DMS53 treated with DMSO at 0.1 percent for 48 hours (cell line): Measurements from ENCODE around the gene SSR2.

ENCODE experiments used
- DNase-seq: peaks from one replicate; lab custom pipeline; 2025; ENCODE audit not compliant: unreplicated experiment; lab: John Stamatoyannopoulos, UW

Gene SSR2

DNA sequence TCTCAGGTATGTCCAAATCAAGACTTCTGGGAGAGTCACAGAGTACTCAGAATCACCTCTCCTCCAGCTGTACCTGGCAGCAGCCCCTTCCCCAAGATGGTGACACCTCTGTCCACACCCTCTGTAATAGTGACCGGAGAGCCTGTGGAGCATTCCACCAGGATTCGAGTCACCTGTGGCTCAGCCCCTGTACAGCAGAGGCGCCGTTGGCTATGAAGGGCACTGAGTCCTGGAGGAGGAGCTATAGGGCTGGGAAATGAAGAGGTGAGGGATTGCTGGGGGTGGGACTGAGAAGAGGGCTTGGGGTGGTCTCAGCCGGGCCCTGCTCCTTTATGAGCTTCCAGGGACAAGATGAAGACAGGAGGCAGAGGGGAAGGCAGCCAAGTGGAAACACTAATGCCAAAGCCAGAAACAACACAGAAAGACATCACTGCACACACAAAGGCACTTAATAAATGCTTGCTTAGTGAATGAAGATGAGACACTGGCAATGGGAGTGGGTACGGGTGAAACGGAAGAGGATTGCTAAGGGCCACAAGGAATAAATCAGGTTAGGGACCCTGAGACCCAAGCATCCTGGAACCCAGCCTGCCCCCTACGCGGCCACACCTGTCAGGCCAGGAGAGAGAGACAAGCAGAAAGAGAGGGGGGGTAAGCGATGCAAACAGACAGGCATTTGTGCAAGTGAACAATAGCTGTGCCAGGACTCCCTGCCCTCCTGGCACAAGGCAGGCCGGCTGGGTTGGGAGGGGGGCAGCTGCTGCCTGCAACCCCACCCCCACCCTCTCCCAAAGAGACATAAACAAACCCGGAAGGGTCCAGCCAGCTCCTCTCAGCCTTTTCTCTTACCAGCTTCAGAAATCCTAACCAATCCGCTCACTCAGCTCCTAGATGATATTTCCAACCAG, 46.3 kb downstream of the SSR2 start:
- DNase-seq: no peak

GRCh38 chr1:155973723-155974122, 47.0 kb downstream of the SSR2 start:
- DNase-seq: no peak

DNA sequence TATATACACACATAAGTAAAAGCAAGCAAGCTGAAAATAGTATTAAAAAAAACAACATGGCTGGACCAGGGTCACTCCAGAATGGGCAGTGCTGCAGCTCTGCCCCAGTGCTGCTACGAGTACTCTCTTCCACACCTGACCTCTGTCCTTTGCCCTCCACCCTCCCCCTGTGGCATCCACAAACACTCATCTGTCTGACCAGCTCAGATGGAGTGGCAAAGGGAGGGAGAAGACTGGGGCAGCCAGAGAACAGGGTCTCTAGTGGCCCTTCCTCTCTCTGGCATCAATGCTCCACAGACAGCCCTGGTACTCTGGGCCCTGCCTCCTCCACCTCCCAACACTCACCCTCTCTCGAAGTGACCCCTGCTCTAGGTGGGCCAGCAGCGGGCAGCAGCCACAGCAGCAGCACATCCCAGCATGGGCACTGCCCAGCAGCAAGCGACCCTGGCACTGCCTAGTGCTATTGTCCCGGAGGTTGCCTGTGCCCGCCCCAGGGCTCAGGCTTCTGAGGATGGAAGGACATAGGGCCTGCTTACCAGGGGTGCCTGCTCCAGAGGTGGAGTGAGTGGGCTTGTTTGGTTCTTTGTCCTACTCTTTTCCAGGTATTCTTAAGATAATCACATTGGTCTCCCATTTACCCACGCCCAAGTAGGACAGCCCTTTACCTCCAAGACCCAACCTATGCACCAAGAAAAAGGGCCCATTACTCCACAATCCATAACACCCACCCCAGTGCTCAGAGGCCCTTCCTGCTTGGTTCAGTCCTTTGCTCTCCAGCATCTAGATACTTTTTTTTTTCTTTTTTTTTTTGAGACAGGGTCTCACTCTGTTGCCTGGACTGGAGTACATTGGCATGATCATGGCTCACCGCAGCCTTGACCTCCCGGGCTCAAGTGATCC, 48.6 kb downstream of the SSR2 start:
- no peak for DNase-seq

DNA sequence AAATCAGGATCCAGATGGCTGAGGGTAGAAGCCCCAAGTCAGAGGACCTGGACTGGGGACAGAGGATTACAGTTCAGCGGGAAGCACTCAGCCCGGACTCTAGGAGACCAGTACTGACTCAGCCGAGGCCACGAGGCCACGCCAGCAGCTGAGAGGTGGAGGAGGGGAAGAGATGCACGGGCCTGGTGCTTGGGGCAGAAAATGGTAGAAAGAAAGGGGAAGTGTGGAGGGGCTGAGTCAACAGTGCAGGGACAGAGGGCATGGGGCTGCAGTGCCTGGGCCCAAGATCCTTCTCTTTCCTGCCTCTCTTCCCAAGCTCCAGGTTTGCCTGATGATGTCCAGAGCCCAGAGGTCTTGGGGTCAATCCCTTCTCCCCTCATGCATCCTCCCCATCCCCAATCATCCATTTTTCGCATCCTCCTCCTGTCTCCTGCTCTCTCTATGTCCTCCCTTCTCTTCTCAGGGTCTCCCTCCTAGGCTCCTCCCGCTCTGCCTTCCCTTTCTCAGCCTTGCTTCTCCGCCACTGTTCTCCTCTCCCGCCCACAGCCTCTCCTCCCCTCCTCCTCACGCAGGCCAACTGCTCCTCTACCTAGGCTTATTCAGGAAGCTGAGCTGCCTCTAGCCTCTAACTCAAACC, 50.1 kb downstream of the SSR2 start:
- no peak for DNase-seq

DNA sequence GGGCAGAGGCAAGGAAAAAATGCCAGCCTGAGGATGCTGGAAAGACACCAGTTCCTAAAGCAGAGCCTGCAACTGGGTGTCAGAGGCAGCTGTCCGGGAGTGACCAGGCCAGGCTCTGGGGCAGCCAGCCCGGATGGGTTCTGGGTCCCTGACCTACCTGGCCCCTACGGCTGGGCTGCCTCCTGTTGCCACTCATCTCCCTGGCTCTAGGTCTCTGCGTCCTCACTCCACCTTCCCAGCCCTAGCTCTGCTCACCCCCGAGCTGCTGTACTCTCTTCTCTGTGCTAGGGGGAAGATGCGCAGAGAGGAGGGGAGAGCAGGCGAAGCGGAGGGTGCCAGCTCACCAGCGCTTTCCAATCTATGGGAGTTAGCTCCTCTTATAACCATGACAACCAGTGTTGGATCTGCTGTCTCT, 51.4 kb downstream of the SSR2 start:
- DNase-seq: no peak

DNA sequence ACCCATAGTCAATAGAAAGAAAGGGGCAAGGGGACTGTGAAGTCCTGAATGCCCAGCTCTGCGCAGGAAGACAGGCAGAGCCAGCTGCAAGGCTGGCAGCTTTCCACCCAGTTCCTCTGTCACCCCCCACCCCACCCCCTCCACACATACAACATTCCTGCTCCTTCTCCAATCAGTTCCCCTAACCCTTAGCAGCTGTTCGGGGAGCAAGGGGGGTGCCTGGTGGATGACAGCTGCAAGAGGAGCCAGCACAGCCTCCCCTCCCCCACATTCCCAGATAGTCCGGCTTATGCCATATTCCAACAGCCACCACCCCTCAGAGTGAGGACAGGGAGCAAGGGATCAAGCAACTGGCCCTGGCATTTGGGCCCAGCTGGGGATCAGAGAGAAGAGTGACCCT, 52.1 kb downstream of the SSR2 start:
- DNase-seq: no peak

DNA sequence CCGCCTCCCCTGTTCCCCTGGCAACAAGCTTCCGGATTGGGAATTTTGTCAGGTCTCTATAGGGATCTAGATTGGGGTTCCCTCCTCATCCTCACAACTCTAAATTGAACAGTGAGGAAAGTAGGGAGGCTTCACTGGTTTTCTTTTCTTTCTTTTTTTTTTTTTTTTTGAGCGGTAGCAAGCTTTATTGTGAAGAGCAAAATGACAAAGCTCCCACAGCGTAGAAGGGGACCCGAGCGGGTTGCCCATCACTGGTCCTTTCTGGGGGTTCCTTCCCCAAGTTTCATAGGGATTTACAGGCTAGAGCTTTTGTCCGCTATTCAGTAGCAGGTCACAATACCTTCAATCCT, 52.7 kb downstream of the SSR2 start:
- DNase-seq: no peak

DNA sequence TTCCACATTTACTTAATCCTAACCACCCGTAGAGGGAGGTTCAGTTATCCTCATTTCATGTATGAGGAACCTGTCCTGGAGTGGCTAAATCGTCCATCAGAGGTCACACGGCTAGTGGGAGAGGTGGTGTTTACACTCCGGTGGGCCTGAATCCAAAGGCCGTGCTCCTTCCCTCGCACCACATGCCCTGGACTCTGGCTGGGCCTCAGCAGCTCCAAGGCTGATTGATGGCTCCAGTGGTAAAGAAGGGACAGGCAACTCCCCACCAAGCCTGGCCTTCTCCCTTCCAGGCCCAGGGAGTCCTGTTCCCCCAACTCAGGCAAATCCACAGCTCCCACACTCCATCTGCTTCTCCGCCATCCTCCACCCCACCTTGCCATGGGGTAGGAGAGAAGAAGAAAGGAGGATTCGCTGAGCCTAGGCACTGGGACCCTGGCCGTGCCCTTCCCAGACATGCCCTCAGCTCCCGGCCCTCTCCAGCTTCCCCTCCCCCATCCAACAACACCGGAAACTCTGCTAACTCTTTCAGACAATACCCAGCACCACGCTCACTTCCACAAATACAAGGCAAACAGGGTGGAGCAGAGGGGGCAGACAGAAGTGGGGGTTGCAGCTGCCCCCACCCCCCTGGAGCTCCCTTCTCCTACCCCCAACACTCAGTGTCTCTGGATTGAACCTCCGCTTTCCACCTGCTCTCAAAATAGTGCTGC, 53.3 kb downstream of the SSR2 start:
- DNase-seq: no peak

- DNase-seq: no peak
These were observed 54.0 kb downstream of the SSR2 start for GRCh38 chr1:155966750-155967149.

- DNase-seq: no peak
These were observed 54.6 kb downstream of the SSR2 start for GRCh38 chr1:155966135-155966534.

GRCh38 chr1:155964193-155964592, 56.6 kb downstream of the SSR2 start:
- no peak for DNase-seq

DNA sequence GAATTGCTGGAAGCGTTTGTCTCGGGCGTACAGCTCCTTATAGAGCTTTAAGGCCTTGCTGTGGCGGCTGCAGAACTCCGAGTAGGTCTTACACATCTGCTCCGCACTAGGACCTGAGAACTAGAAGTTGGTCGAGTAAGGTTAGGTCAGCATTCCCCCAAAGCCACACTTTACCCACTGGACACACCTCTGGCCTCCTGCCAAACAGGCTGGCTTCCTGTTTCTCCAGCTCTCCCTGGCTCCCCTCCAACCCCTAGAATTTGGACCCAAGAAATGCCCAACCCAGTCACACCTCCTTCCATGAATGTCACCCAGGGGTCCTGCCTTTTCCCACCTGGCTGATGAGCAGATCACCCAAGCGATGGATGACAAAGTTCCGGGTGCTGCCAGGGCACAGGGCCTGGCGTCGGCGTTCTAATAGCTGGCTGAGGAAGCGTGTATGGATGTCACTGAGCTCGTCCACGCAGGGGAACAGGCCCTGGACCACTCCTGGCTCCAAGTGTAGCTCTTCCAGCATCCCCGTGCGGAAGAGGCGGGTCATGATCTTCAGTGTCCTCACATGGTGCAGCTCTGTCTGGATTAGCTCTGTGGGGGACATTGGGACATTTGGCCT, 58.0 kb downstream of the SSR2 start:
- no peak for DNase-seq

GRCh38 chr1:155961937-155962336, 58.8 kb downstream of the SSR2 start:
- DNase-seq: peak; percentile 8

DNA sequence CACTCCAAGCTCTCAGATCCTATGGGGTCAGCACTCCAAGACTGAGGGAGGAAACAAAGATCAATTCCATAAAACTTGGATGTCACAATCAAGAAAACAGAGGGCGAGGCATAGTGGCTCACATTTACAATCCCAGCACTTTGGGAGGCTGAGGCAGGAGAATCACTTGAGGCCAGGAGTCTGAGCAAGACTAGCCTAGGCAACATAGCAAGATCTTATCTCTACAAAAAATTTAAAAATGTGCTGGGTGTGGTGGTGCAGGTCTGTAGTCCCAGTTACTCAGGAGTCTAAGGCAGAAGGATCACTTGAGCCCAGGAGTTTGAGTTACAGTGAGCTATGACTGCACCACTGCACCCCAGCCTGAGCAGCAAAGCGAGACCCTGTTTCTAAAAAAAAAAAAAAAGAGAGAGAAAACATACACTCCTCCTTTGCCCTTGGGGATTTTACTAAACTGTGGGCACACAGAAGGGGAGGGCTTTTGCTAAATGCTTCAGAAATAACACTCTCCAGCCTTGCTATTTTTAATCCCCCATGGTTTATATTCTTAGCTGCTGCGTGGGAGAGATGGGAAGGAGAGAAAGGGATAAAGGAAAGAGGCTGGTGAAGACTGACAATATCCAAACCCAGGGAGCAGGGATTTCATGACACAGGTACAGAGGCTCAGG, 60.5 kb downstream of the SSR2 start:
- no peak for DNase-seq
